ENCODE measurements around the gene SLC10A2.

The SLC10A2 gene

DNA sequence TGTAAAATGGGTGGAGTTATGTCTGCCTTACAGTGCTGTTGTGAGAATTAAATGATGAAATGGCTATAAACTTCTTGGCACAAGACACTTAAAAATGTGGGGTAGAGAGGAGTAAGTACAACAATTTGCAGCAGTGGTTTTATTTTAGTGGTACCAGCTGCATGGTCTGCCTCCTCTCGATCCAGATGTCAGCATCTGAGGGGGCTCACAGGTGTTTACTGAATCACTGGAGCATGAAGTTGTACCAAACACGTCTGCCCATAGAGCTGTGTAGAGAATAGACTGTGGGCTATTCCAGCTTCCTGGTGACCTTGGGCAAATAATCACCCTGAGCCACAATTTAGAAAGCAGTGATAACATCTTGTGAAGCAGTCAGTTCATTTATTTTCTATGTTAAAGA is 11.1 kb downstream of the SLC10A2 start:
- FAIRE-seq (no peak), DNase-seq (ENCODE audit: insufficient read length, low spot score) (no peak)

DNA sequence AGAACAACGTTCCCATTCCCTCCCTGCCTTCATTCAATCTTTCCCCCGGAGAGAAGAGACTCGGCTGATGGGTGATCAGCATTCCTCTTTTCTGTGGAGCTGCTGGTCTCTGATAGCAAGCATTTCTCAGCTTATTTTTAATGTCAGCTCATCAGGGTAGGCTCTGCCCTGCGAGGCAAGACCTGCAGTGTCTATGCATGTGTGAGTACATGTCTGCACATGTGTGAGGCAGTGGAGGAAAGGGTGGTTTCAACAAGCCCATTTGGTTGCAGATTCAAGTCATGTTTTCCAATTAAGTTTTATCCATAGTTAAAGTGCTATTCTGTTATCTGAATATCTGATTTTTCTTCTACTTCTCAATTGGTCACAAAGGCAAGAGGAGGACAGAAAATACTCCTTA is 19.5 kb downstream of the SLC10A2 start:
- FAIRE-seq (no peak), DNase-seq (ENCODE audit: insufficient read length, low spot score) (no peak)

DNA sequence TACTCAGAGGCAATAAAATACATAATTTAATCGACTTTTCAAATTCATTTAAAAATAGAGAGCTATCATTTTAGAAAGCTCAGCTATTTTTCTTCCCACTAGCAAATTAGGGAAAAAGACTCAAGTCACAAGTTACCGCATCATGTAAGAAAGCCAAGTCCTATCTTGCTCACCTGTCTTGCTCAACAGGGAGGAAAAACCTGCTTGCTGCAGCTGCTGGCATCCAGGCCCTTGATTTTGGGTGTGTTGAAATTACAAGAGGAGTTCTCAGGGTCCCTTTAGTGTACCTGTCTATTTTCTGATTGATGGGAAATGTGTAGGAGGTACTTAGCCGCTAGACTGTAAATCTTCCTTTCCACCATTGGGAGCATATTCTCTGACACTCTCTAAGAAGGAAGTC is 22.2 kb downstream of the SLC10A2 start:
- DNase-seq (ENCODE audit: insufficient read length, low spot score) (no peak), FAIRE-seq (no peak)

DNA sequence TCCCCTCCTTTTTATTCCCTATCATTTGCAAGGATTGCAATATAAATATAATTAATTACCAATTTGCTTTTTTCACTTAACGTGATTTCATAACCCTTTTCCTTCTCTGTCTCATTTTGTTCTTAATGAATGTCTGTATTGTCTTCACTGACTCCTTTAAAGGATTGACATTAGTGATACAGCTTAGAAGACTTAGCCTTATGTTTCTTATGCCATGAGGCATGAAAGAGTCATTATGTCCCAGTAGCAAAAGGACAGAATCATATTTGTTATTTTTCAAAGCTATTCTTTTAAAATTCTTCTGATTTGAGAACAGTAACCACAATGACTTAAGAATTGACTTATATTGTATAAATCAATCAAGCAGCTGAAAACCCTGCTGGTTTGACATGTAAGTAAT is 26.2 kb downstream of the SLC10A2 start:
- no peak for FAIRE-seq

DNA sequence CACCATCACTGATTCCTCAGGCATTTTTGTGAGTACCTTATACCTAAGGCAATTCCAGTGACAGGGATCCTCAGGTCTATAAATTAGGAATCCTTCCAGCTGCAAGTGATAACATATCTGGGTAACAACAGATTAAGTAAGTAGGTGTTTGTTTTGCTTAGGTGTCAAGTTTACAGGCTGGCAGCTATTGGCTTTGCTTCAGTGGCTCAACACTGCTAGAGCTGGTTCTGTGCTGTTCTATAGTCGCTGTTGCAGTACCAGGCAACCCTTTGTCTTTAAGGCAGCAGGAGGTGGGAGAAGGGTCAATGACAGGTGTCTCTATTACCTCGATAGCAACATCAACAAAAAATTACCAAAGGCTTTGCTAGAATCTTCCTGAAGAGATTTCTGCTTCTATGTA is 27.0 kb downstream of the SLC10A2 start:
- FAIRE-seq (no peak), DNase-seq (ENCODE audit: insufficient read length, low spot score) (no peak)

More for the DNA sequence above, 26.2 kb downstream of the SLC10A2 start:
- no peak for DNase-seq (ENCODE audit: insufficient read length, low spot score)

DNA sequence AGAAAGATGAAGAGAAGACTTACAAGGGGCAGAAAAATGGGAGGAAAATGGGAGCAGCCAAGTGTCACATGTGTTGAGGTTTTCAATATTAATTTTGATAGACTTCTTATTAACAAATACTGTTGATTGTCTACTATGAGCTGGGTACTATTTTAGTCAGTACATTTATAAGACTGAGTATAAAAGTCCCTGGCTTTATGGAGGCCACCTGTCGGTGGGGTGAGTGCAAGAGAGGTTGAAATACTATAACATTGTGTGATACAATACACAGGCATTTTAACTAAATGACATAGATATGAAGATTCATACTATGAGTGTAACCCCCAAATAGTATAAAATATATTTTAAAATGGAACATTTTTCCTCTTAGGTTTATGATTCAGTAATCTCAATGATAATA is 29.9 kb downstream of the SLC10A2 start:
- DNase-seq (ENCODE audit: insufficient read length, low spot score) (no peak), FAIRE-seq (no peak)

DNA sequence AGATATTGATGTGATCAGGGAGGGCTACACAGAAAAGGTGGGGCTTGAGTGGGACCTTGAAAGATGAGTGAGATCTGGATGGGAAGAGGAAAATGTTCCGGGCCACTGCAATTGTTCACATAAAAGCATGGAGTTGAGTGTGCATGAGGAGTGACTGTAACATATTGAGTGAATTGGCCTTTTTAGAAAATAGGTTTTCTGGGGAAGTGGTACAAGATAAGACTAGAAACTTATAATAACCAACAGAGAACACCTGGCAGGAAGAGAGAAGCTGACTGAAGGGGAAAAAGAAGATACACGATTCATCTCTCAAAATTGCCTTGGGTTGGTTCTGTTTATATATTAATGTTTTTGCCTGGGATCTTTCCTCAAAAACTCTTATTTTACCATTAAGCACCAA is 32.2 kb downstream of the SLC10A2 start:
- DNase-seq (ENCODE audit: insufficient read length, low spot score) (no peak), FAIRE-seq (no peak)

DNA sequence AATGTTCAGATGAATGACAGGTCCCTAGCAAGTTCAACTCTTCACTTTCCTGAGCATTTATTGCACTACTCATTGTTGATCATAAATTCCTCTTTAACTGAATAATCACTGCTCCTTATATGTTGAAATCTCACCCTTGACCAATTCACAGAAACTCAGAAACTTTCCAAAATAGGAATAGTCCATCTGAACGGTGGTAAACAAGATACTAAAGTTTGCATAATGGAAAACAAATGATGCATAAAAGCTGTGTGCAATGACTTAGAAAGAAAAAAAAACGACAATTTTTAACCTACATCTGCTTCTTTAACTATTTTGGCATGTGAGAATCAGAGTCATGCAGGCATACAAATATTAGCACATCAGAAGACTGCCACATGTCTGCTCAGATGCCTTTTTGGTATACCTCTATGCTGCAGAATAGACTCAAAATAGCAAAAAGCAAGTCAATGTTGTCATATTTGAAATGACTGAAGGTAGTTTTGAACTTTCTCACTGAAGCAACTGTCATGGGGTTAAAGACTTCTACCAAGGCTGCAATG is 34.8 kb downstream of the SLC10A2 start:
- no peak for FAIRE-seq
- DNase-seq (ENCODE audit: insufficient read length, low spot score) = no peak

DNA sequence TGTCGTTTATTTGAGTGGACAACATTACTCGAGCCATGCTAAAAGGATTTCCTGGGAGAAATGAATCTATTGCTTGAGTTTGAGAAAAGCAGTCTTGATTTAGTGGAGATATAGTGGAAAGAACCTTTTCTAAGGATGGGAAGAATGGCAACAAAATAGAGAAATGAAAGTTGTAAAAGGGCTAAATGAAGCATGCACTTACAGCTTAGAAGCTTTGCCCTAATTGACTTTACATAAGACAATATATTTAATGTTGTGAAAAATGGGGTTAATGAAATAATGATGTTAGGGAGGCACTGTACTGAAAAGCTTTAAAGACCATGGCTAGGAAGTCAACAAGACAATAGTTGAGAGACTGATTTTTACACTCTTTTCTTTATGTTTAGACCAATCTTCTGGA is 35.4 kb downstream of the SLC10A2 start:
- no peak for DNase-seq (ENCODE audit: insufficient read length, low spot score)
- no peak for FAIRE-seq

DNA sequence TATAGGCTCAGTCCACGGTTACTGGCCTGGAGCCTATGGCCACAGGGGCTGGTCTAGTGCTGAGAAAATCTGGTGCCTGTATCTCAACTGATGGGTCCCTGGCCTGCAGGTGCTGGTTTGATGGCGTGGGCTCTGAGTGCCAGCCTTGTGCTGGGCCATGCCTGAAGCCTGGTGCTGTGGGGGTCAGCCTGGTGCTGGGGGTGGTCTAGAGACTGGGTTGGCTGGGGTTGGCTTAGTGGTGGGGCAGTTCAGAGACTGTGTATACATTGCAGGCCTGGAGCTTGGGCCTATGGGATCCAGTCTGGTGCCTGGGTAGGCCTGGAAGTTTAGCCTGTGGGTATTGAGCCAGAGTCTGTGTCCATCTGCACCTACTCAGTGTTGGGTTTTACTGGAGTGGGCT is 36.4 kb downstream of the SLC10A2 start:
- no peak for FAIRE-seq
- DNase-seq (ENCODE audit: insufficient read length, low spot score) = no peak

DNA sequence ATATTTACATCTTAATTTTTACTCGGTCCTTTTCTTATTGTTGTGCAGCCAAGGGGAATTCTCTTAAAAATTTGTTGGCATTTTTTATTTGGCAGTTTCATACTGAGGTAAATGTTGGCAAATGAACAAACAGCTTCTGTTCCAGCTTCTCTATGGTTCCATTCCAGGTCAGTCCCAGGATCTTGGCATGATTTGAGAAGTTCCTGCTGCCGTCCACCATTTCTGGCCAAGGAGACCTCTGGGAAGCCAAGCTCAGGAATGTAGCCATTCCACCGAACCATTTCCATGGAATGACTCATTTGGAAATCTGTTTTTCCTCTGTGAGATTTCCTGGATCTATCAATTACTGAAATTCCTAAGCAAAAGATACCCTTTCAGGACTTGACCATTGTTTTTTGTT is 43.9 kb downstream of the SLC10A2 start:
- FAIRE-seq = no peak

DNA sequence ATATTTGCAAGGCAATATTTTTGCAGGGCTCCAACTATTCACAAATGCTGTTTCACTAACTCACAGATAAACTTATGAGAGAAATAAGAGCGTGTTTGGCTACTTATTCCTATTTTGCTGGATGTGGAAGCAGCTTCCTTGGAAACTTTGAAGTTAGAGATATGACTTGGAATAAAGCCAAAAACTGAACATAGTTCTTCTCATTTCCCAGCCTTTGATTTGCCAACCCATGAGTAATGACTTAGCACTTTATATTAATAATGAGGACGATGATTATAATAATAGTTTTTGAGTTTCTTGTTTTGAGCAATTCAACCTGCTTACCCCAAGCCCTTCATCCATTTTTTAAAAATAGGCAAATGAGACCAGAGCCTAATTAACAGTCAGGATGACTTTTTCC is 47.7 kb downstream of the SLC10A2 start:
- no peak for FAIRE-seq

More for the DNA sequence above, 43.9 kb downstream of the SLC10A2 start:
- no peak for DNase-seq (ENCODE audit: insufficient read length, low spot score)

DNA sequence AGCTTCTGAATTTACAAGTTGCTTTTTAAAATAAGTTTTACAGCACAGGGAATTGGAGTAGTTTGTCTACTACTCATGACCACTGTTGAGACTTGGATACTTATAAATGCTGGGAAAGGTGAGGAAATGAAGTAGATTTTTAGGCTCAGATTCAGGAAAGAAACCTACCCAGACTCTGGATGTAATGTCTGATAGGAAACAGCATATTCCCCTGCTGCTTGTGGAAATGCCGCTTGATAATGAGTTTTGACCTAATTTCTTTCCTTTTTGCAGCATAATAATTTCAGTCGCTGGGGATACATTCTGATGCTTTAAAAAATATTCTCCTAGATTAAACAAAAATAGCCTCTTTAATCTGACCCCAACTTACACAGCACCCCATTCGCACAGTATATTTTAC is 53.6 kb downstream of the SLC10A2 start:
- DNase-seq (ENCODE audit: insufficient read length, low spot score) (no peak), FAIRE-seq (no peak)

More for the DNA sequence above, 47.7 kb downstream of the SLC10A2 start:
- no peak for DNase-seq (ENCODE audit: insufficient read length, low spot score)

DNA sequence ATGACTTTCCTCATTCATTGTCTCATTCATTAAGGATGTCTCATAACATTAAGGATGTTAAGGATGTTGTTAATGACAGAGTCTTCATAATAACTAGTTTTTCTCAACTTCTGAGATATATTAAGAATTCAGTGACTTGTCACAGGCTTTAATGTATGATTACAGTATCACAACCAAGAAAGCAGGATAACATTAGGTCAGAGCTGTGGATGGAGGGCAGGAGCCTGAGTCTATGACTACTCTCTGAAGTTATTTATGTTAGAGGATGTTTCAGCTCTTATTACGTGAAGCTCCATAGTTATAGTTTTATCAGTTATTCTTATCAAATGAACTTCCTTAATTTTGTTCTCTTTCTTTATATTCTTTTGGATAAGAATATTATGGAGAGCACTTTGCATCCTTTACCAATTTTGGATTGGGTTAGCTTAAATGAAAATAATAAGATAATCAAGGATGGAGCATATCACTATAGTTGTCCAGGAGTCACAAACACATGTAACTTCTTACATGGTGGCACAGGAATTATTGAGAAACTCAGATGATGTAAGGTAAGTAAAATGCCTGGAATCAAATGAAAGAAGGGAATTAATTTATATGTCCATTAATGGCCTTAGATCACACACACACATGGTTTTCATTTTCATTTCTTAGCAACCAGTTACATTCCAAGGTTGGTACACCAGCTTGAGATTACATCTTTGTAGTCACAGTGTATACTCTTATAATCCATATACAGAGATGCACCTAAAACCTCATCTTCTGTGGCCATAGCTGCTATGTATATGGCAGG is 57.0 kb downstream of the SLC10A2 start:
- DNase-seq (ENCODE audit: insufficient read length, low spot score) = no peak
- no peak for FAIRE-seq

DNA sequence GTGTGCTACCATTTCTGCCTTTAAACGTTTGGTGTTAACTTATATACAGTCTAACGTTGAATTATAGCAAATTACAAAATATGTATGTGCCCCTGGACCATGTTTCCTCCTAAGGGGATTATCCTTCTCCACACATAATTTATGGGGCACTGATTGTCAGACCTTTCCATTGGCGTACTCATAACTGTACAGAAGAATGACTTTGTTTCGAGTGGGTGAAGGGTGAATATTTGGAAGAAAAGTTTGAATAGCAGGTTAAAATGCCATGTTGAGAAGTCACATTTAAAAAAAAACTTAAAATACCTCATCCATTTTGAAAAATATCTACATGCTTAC is 58.8 kb downstream of the SLC10A2 start:
- FAIRE-seq (no peak), DNase-seq (ENCODE audit: insufficient read length, low spot score) (no peak)

DNA sequence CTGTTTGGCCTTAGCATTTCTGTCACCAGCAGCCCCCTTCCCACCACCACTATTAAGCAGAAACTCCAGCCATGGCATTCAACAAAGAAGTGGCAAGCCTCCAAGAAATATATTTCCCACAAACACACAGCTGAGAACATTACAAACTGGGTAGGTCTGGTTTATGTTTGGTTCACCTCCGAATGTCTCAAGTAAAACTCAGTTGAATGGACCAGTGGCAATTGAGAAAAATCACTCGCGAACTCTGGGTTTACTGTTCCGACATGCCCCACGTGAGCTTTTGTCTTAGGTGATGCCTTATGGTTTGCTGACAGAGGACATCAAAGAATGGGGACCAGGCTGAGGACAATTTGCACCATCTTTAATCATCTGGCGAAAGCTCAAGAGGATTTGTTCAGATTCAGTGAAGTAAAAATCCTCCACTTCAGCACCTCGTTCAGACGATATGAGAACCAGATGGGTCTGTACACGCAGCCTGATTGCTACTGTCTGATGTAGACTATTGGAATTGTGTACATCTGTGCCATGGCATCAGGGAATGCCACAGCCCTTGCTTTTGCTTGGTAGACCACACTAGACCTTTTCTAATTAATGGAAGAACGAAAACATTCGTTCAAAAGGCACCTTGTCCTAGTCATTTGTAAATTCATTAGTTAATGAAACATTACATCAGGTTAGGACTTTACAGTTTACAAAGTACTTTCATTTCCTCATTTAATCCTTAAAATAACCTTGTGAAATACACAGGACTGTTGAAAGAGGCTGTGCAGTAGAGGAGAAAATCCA is 59.4 kb downstream of the SLC10A2 start:
- DNase-seq (ENCODE audit: insufficient read length, low spot score) (no peak), FAIRE-seq (no peak)

DNA sequence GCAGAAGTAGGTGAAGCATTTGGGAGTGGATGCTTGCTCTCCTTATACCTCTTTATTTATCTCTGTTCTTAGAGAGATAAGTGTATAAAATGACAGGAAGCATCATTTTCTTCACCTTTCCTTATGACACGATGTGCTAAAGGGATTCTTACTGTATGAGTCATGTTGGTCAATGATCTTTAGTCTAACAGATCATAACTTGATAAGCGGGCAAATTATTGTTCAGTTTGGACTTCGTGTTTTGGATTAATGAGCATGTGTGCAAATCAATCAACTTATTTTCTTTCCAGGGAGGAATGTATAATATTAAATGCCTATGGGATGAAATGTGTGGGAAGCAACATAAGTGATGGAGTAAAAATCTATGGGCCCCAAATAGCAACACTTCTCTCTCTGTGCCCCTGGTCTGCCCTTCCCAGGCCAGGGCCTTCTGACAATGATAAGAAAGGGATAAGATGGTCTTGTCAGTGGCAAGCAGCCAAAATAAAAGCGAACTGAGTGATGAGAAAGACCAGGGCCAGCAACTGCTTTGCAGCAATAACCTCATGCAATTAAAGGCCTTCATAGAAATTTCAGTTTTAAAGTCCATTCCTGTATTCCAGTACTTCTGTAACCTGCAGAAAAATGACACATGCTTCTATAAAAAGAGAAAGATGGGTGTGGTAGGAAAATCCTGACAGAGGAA is 61.4 kb downstream of the SLC10A2 start:
- no peak for FAIRE-seq
- no peak for DNase-seq (ENCODE audit: insufficient read length, low spot score)

DNA sequence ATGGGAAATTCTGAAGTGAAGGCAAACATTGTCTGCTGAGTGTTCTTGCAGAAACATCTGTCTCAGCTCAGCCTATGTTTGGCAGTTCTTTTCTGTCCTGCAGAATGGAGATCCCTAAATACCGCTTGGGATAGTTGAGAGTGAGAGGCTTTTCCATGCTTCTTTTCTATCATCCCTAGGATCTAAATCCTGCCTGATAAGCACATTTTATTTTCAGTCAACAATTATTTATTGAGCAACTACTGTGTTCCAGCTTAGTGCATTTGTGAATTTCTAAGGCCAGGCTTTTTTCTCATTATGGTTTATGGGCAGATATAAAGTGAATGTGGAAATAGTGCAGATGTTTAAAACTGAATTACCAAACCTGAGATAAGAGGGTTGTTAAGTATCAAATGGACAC is 62.6 kb downstream of the SLC10A2 start:
- FAIRE-seq (no peak), DNase-seq (ENCODE audit: insufficient read length, low spot score) (no peak)

DNA sequence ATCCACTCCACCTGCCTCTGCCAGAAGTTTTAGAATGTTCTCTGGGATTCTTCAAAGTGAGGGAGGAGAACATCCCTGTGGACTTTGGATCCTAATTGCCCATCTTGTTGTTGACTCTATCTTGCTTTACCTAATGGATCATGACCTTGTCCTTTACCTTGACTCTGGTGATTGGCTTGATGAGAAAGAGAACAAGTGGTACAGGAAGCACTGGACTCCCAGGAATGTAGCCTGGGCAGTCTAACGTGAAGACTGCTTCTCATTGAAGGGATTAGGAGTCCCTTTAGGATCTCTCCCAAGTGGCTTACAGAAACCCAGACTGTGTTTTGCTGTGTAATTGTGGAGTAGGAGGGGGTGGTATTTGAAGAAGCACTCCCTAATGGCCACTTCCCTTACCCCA is 63.9 kb downstream of the SLC10A2 start:
- no peak for DNase-seq (ENCODE audit: insufficient read length, low spot score)
- no peak for FAIRE-seq

DNA sequence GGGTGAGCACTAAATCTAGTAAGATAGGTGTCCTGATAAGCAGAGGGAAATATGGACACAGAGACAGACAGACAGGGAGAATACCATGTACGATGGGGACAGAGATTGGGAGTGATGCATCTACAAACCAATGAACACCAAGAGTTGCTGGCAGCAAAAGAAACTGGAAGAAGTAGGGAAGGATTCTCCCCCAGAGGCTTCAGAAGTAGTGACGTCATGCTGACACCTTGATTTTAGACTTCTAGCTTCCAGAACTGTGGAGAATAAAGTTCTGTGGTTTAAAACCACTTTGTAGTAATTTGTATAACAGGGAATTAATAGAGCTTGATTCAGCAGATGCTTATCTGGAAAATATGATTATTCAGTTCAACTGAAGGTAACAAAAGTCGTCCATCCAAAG is 66.1 kb downstream of the SLC10A2 start:
- no peak for DNase-seq (ENCODE audit: insufficient read length, low spot score)

DNA sequence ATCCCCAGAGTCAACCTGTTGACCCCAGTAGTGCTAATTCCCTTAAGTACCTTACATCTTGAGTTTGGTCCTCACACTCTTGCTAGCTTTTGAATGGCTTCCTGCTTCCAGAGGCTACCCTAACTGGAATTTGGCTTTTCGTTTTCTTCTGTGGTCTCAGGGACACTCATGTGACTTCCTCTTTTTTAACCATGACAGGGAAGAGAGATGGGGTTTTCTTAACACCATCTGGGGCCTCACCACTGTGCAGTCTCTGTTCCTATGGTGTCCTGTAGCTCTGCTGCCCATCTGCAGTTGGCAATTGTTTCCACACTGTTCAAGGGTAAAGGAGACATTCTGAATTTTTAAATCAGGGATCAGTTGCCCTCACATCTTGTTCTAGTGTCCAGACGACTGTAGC is 66.7 kb downstream of the SLC10A2 start:
- FAIRE-seq (no peak), DNase-seq (ENCODE audit: insufficient read length, low spot score) (no peak)

More for the DNA sequence above, 66.1 kb downstream of the SLC10A2 start:
- FAIRE-seq = no peak

Measured in HTR-8/SVneo (cell line).